Left colon (tissue), 2 donors: Measurements from ENCODE around the gene BMP8B. TPM values are rescaled to one million over a fixed set of nuclear protein-coding genes. Genes with fewer than 3 reads are reported as not detected.
A peak's percentile ranks its signal among the peaks of the same experiment; 100 is the strongest.
"Not testable (repeated sequence)": the region's sequence is repeated elsewhere in the genome, so short reads cannot be mapped to it uniquely, and the experiment has no call there.

Source experiments
- ATAC-seq: fragments of 200-7000 bp; cut with Tn5 transposase; one replicate; pipeline ENCODE4 v1.9.1; 2020; ENCODE audit warnings: mild to moderate bottlenecking, moderate library complexity
- DNase-seq, 2 donors: peaks; one replicate each; pipeline ENCODE4 v3.0.0-alpha.2; 2020
- intact Hi-C, 2 donors: fragments of 100-400 bp; cut with DNase I in 1 of 2; cut with micrococcal nuclease in 1 of 2; formaldehyde crosslinking; loops; one replicate each; pipeline versions ENCODE4 v1.11.2 to v1.14.0; 2022; cut with DNase I, micrococcal nuclease
- total RNA-seq, 2 donors: library from RNA; stranded (reverse); fragmentation: NEBNext Ultra II Directional; extraction: Animal tissue kit (Norgen Biotek cat#: 25700); gene quantifications; one replicate each; pipeline ENCODE4 v1.2.1, GENCODE V29; 2021
- donor health status: DM: no; HTN: no; CAD: no.
- donor health status: DM: yes; HTN: yes; CAD: no.

The BMP8B gene
- total RNA-seq, 2 donors from 2014 or later, result 11.1 to 20.2 TPM

GRCh38 chr1:39817091-39817932 is 28.6 kb upstream of the BMP8B start:
- ATAC-seq (peak; percentile 79), DNase-seq (peak; percentile 84 to 96)
- intact Hi-C loops, result loop anchor here (5.0 to 10.0 kb wide), 3 partner anchors 77 to 155 kb away; partner anchors contain the start of gene MFSD2A (in 1 of the 2)

GRCh38 chr1:39816415-39817090 is 27.9 kb upstream of the BMP8B start:
- ATAC-seq (peak; percentile 52), DNase-seq (peak; percentile 64 to 65)
- intact Hi-C loops, result loop anchor here (5.0 to 10.0 kb wide), 3 partner anchors 78 to 156 kb away; partner anchors contain the start of gene MFSD2A (in 1 of the 2)

- intact Hi-C loops, result loop anchor here (10.0 kb wide), 2 partner anchors 82 to 142 kb away; partner anchors contain the start of gene MFSD2A (in 1 of the 2)
Measured at GRCh38 chr1:39812913-39813312, 24.2 kb upstream of the BMP8B start.

GRCh38 chr1:39808784-39809517 is 20.3 kb upstream of the BMP8B start:
- intact Hi-C loops, result no loop called here
- ATAC-seq (no peak), DNase-seq (no peak)

More at GRCh38 chr1:39812913-39813312, 24.2 kb upstream of the BMP8B start:
- no peak for DNase-seq
- ATAC-seq, result no peak

GRCh38 chr1:39805385-39805784 is 16.7 kb upstream of the BMP8B start:
- DNase-seq, result no peak
- intact Hi-C loops, result no loop called here
- no peak for ATAC-seq

GRCh38 chr1:39802496-39803260 is 14.0 kb upstream of the BMP8B start:
- ATAC-seq (no peak), DNase-seq (no peak)
- intact Hi-C loops, result no loop called here

- ATAC-seq, result no peak
- DNase-seq, result no peak
- intact Hi-C loops, result no loop called here
Measured at GRCh38 chr1:39800471-39800835, 11.8 kb upstream of the BMP8B start.

- intact Hi-C loops, result no loop called here
Measured at GRCh38 chr1:39799770-39800470, 11.3 kb upstream of the BMP8B start.

GRCh38 chr1:39798859-39799769 is 10.4 kb upstream of the BMP8B start:
- ATAC-seq (peak; percentile 91), DNase-seq (peak; percentile 90 to 92)
- intact Hi-C loops, result not testable (repeated sequence)

More at GRCh38 chr1:39799770-39800470, 11.3 kb upstream of the BMP8B start:
- ATAC-seq (peak; percentile 79), DNase-seq (peak; percentile 63 to 78)

GRCh38 chr1:39795651-39796050 is 7.0 kb upstream of the BMP8B start:
- intact Hi-C loops, result no loop called here
- ATAC-seq, result no peak
- DNase-seq, result no peak

- no peak for ATAC-seq
- intact Hi-C loops, result no loop called here
- DNase-seq, result no peak
Measured at GRCh38 chr1:39791838-39792237, 3.2 kb upstream of the BMP8B start.

- DNase-seq (no peak), ATAC-seq (no peak)
- intact Hi-C loops, result no loop called here
Measured at GRCh38 chr1:39789571-39790110, 976 bp upstream of the BMP8B start.

GRCh38 chr1:39788426-39788757 is 273 bp downstream of the BMP8B start:
- ATAC-seq, result peak; percentile 45
- intact Hi-C loops, result no loop called here
- no peak for DNase-seq

- intact Hi-C loops, result not testable (repeated sequence)
- peak in 1 of 2 donors; percentile 22 for DNase-seq
- peak; percentile 11 for ATAC-seq
Measured at GRCh38 chr1:39787964-39788363, 701 bp downstream of the BMP8B start.

GRCh38 chr1:39787468-39787867 is 1.2 kb downstream of the BMP8B start:
- intact Hi-C loops, result no loop called here
- DNase-seq, result no peak
- peak; percentile 40 for ATAC-seq

GRCh38 chr1:39787108-39787375 is 1.6 kb downstream of the BMP8B start:
- intact Hi-C loops, DNase-seq, ATAC-seq: not testable (repeated sequence)
